DND-41 (cell line): ENCODE results near the gene MAGEA11.
"Not testable (repeated sequence)": the region's sequence is repeated elsewhere in the genome, so short reads cannot be mapped to it uniquely, and the experiment has no call there.

Experiments
- EZH2 ChIP-seq: IDR thresholded peaks from 3 replicates; pipeline ENCODE4 v1.6.1; 2012; ENCODE audit warnings: borderline replicate concordance, low read depth, mild to moderate bottlenecking, moderate library complexity, low read length, inconsistent platforms; ENCODE audit not compliant: severe bottlenecking
- TF ChIP-seq, protein P1 (sequence below): IDR thresholded peaks from 2 replicates; pipeline ENCODE4 v1.5.1; 2012; ENCODE audit warnings: borderline replicate concordance, low read length, moderate library complexity, mild to moderate bottlenecking; ENCODE audit not compliant: poor library complexity, severe bottlenecking; ENCODE audit errors: extremely low read depth

DNA sequence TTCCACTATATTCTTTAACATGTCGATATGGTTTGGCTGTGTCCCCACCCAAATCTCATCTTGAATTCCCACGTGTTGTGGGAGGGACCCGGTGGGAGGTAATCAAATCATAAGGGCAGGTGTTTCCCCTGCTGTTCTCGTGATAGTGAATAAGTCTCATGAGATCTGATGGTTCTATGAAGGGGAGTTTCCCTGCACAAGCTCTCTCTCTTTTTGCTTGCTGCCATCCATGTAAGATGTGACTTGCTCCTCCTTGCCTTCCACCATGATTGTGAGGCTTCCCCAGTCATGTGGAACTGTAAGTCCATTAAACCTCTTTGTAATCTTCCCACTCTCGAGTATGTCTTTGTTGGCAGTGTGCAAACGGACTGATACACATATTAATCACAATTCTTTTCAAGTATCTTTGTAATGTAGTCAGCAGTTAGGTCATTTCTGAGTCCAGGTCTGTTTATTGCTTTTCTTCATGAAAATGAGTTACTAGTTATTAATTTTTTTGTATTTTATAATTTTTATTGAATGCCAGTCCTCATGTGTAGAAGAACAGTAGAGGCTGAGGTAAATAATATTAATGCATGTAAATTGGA lies 19.1 kb upstream of the MAGEA11 start:
- TF ChIP-seq, protein P1, sequence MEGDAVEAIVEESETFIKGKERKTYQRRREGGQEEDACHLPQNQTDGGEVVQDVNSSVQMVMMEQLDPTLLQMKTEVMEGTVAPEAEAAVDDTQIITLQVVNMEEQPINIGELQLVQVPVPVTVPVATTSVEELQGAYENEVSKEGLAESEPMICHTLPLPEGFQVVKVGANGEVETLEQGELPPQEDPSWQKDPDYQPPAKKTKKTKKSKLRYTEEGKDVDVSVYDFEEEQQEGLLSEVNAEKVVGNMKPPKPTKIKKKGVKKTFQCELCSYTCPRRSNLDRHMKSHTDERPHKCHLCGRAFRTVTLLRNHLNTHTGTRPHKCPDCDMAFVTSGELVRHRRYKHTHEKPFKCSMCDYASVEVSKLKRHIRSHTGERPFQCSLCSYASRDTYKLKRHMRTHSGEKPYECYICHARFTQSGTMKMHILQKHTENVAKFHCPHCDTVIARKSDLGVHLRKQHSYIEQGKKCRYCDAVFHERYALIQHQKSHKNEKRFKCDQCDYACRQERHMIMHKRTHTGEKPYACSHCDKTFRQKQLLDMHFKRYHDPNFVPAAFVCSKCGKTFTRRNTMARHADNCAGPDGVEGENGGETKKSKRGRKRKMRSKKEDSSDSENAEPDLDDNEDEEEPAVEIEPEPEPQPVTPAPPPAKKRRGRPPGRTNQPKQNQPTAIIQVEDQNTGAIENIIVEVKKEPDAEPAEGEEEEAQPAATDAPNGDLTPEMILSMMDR, result not testable (repeated sequence)
- not testable (repeated sequence) for TF ChIP-seq EZH2
